GM18520 (cell line): ENCODE results near the gene PRMT5.
A peak's percentile ranks its signal among the peaks of the same experiment; 100 is the strongest.
"Not testable (repeated sequence)": the region's sequence is repeated elsewhere in the genome, so short reads cannot be mapped to it uniquely, and the experiment has no call there.

Source experiments
- ATAC-seq: cut with Tn5 transposase; IDR thresholded peaks from one replicate; pipeline ENCODE4 v1.9.1; 2021; ENCODE audit not compliant: unreplicated experiment

Gene PRMT5

GRCh38 chr14:22929104-22929960, at the start of gene PRMT5:
TSS of gene PRMT5 (minus strand) at chr14:22929376. CDS start at chr14:22929361, 15 bp downstream.
- peak; percentile 79 for ATAC-seq

GRCh38 chr14:22978487-22978837, 49.3 kb upstream of the PRMT5 start:
- no peak for ATAC-seq

GRCh38 chr14:22977684-22978486, 48.7 kb upstream of the PRMT5 start:
- no peak for ATAC-seq

GRCh38 chr14:22977434-22977683, 48.2 kb upstream of the PRMT5 start:
- ATAC-seq: no peak

GRCh38 chr14:22976620-22977433, 47.7 kb upstream of the PRMT5 start:
- ATAC-seq: no peak

GRCh38 chr14:22974530-22975313, 45.5 kb upstream of the PRMT5 start:
- ATAC-seq: no peak

- no peak for ATAC-seq
Observed at GRCh38 chr14:22973217-22974032, 44.2 kb upstream of the PRMT5 start.

- ATAC-seq: no peak
Observed at GRCh38 chr14:22972313-22972930, 43.2 kb upstream of the PRMT5 start.

- no peak for ATAC-seq
Observed at GRCh38 chr14:22971152-22971551, 42.0 kb upstream of the PRMT5 start.

- no peak for ATAC-seq
Observed at GRCh38 chr14:22966783-22967269, 37.6 kb upstream of the PRMT5 start.

- ATAC-seq: not testable (repeated sequence)
Observed at GRCh38 chr14:22965916-22966782, 37.0 kb upstream of the PRMT5 start.

GRCh38 chr14:22962061-22962676, 33.0 kb upstream of the PRMT5 start:
- ATAC-seq: no peak

- no peak for ATAC-seq
Observed at GRCh38 chr14:22955702-22956569, 26.8 kb upstream of the PRMT5 start.

GRCh38 chr14:22952418-22952817, 23.2 kb upstream of the PRMT5 start:
- no peak for ATAC-seq

- not testable (repeated sequence) for ATAC-seq
Observed at GRCh38 chr14:22951795-22952194, 22.6 kb upstream of the PRMT5 start.

- ATAC-seq: no peak
Observed at GRCh38 chr14:22945642-22946041, 16.5 kb upstream of the PRMT5 start.

GRCh38 chr14:22939684-22940083, 10.5 kb upstream of the PRMT5 start:
- ATAC-seq: no peak
